Tibial artery (tissue), 4 donors: ENCODE results near the gene TMEM120B.
"Not testable (repeated sequence)": the region's sequence is repeated elsewhere in the genome, so short reads cannot be mapped to it uniquely, and the experiment has no call there.

ENCODE experiments used
- DNase-seq, 2 donors: peaks; one replicate each; pipeline ENCODE4 v3.0.0-alpha.2; 2019
- H3K27ac ChIP-seq, 2 donors: fragments of 200-600 bp; sonication (generic) in 1 of 2; 1 replicate in 1 of 2; 2 replicates in 1 of 2; pipeline ENCODE4 v1.5.1; 2018 to 2019; ENCODE audit warnings: mild to moderate bottlenecking in 1 of 2
- H3K27me3 ChIP-seq, 2 donors: fragments of 200-600 bp; sonication (generic) in 1 of 2; one replicate each; pipeline versions ENCODE4 v1.5.1 to v1.6.0; 2016 to 2019
- H3K36me3 ChIP-seq, 3 donors: fragments of 200-600 bp; sonication (generic) in 2 of 3; one replicate each; pipeline ENCODE4 v1.5.1; 2016 to 2019; ENCODE audit warnings: mild to moderate bottlenecking in 2 of 3
- H3K4me1 ChIP-seq, 4 donors: fragments of 200-600 bp; sonication (generic) in 2 of 4; 1 replicate in 3 of 4; 2 replicates in 1 of 4; pipeline ENCODE4 v1.5.1; 2016 to 2019
- H3K4me3 ChIP-seq, 2 donors: fragments of 200-600 bp; sonication (generic) in 1 of 2; 1 replicate in 1 of 2; 2 replicates in 1 of 2; pipeline ENCODE4 v1.5.1; 2018 to 2019; ENCODE audit warnings: mild to moderate bottlenecking in 2 of 2
- H3K9me3 ChIP-seq, 3 donors: fragments of 200-600 bp; sonication (generic) in 1 of 3; one replicate each; pipeline ENCODE4 v1.5.1; 2016 to 2019
- CTCF ChIP-seq, 2 experiments: fragments of 200-600 bp in 1 of 2; fragments of 450-650 bp in 1 of 2; IDR thresholded peaks; one replicate each; pipeline ENCODE4 v1.5.1; 2017 to 2019; ENCODE audit warnings: antibody characterized with exemption in 2 of 2, mild to moderate bottlenecking in 1 of 2, moderate library complexity in 1 of 2
- intact Hi-C: fragments of 100-400 bp; cut with DNase I; formaldehyde crosslinking; loops from one replicate; pipeline ENCODE4 v1.15.0; 2023; ENCODE audit warnings: low total_unique reads

TMEM120B gene

GRCh38 chr12:121786440-121786825 lies 73.9 kb downstream of the TMEM120B start:
- Histone ChIP-seq H3K36me3 (peaks cover 0 to 5% (median 0%) of the 10 kb centered on the region in 3 donors), H3K4me3 (no peak overlapping the region), H3K27me3 (no peaks in the 10 kb centered on the region), H3K4me1 (peaks cover 0 to 11% (median 8%) of the 10 kb centered on the region in 4 donors), H3K27ac (no peak overlapping the region), H3K9me3 (no peaks in the 10 kb centered on the region)
- TF ChIP-seq CTCF (IDR thresholded peaks at IDR 0.05): no peak
- DNase-seq: no peak
- intact Hi-C loops: no loop called here

- Histone ChIP-seq H3K4me3 (no peak overlapping the region), H3K27me3 (no peaks in the 10 kb centered on the region), H3K36me3 (peaks cover 0 to 5% (median 0%) of the 10 kb centered on the region in 3 donors), H3K4me1 (peaks cover 0 to 1% (median under 1%) of the 10 kb centered on the region in 4 donors), H3K27ac (no peak overlapping the region), H3K9me3 (no peaks in the 10 kb centered on the region)
- TF ChIP-seq CTCF (IDR thresholded peaks at IDR 0.05): no peak
- DNase-seq: no peak
- intact Hi-C loops: no loop called here
These were observed 74.8 kb downstream of the TMEM120B start for GRCh38 chr12:121787063-121788025.

- Histone ChIP-seq H3K27ac (no peak overlapping the region), H3K9me3 (no peaks in the 10 kb centered on the region), H3K36me3 (peaks cover 0 to 5% (median 0%) of the 10 kb centered on the region in 3 donors), H3K4me3 (no peak overlapping the region), H3K27me3 (no peaks in the 10 kb centered on the region), H3K4me1 (peaks cover 0 to 5% (median 4%) of the 10 kb centered on the region in 4 donors)
- intact Hi-C loops: no loop called here
- DNase-seq: no peak
- TF ChIP-seq CTCF (IDR thresholded peaks at IDR 0.05): no peak
These were observed 75.7 kb downstream of the TMEM120B start for GRCh38 chr12:121788176-121788818.

- no peak for TF ChIP-seq CTCF (IDR thresholded peaks at IDR 0.05)
- no peaks in the 10 kb centered on the region for H3K9me3 ChIP-seq
- H3K27me3 ChIP-seq: no peaks in the 10 kb centered on the region
- no peak overlapping the region for H3K27ac ChIP-seq
- H3K36me3 ChIP-seq: peaks cover 0 to 5% (median 0%) of the 10 kb centered on the region in 3 donors
- H3K4me3 ChIP-seq: no peak overlapping the region
- intact Hi-C loops: no loop called here
- H3K4me1 ChIP-seq: peaks cover 0 to 13% (median 13%) of the 10 kb centered on the region in 4 donors
- no peak for DNase-seq
These were observed 76.8 kb downstream of the TMEM120B start for GRCh38 chr12:121789233-121789781.

GRCh38 chr12:121789800-121790728 lies 77.5 kb downstream of the TMEM120B start:
- Histone ChIP-seq H3K4me3 (no peak overlapping the region), H3K27me3 (no peaks in the 10 kb centered on the region), H3K36me3 (peaks cover 0 to 5% (median 0%) of the 10 kb centered on the region in 3 donors), H3K4me1 (peaks cover 0 to 21% (median 20%) of the 10 kb centered on the region in 4 donors), H3K9me3 (no peaks in the 10 kb centered on the region), H3K27ac (no peak overlapping the region)
- DNase-seq: peak in 1 of 2 donors; percentile 61
- intact Hi-C loops: loop anchor here (5.0 kb wide), 2 partner anchors 93 to 97 kb away; partner anchors contain the start of gene PSMD9
- TF ChIP-seq CTCF (IDR thresholded peaks at IDR 0.05): no peak

- not testable (repeated sequence) for H3K9me3 ChIP-seq, H3K27ac ChIP-seq, H3K27me3 ChIP-seq, DNase-seq, H3K4me3 ChIP-seq
- peaks cover 0 to 12% (median 4%) of the 10 kb centered on the region in 3 donors for H3K36me3 ChIP-seq
- peaks cover 0 to 28% (median 27%) of the 10 kb centered on the region in 4 donors for H3K4me1 ChIP-seq
- intact Hi-C loops: loop anchor here (5.0 kb wide), 2 partner anchors 93 to 97 kb away; partner anchors contain the start of gene PSMD9
These were observed 78.2 kb downstream of the TMEM120B start for GRCh38 chr12:121790785-121791184.
